Keratinocyte (primary cell): ENCODE measurements around the gene CMSS1. TPM values are rescaled to one million over a fixed set of nuclear protein-coding genes. Genes with fewer than 3 reads are reported as not detected.

ENCODE experiments used
- DNase-seq: peaks from one replicate; pipeline ENCODE4 v3.0.0-alpha.2; 2011; ENCODE audit warnings: low read depth, missing footprints, low spot score
- FAIRE-seq: peaks from 2 replicates; lab custom pipeline; 2011; peaks lifted over from hg19 to GRCh38; lab: Jason Lieb, UNC
- H2AFZ ChIP-seq: 2 replicates; pipeline ENCODE4 v1.6.0; 2012; ENCODE audit warnings: low read length, control low read depth, inconsistent platforms; ENCODE audit not compliant: control insufficient read depth
- H3K27ac ChIP-seq: 2 replicates; pipeline ENCODE4 v1.5.1; 2011; ENCODE audit warnings: low read length; ENCODE audit not compliant: control insufficient read depth, insufficient read depth
- H3K27me3 ChIP-seq: 3 replicates; pipeline ENCODE4 v1.6.0; 2011; ENCODE audit warnings: low read length; ENCODE audit not compliant: control insufficient read depth, insufficient read depth; ENCODE audit errors: extremely low read depth
- H3K36me3 ChIP-seq, 2 experiments: 2 replicates in 1 of 2; 3 replicates in 1 of 2; pipeline ENCODE4 v1.5.1; 2011; ENCODE audit warnings: low read length in 2 of 2, mild to moderate bottlenecking in 1 of 2; ENCODE audit not compliant: control insufficient read depth in 2 of 2, insufficient read depth in 2 of 2; ENCODE audit errors: extremely low read depth in 1 of 2
- H3K4me1 ChIP-seq: 3 replicates; pipeline ENCODE4 v1.5.1; 2011; ENCODE audit warnings: low read length; ENCODE audit not compliant: control insufficient read depth, insufficient read depth; ENCODE audit errors: extremely low read depth
- H3K4me2 ChIP-seq: 3 replicates; pipeline ENCODE4 v1.6.0; 2011; ENCODE audit warnings: low read depth, low read length; ENCODE audit not compliant: control insufficient read depth, insufficient read depth; ENCODE audit errors: extremely low read depth
- H3K4me3 ChIP-seq, 3 experiments: fragments of 200-600 bp in 1 of 3; sonication (generic) in 1 of 3; 2 replicates in 2 of 3; 3 replicates in 1 of 3; pipeline ENCODE4 v1.5.1; 2011 to 2016; ENCODE audit warnings: low read length in 3 of 3, mild to moderate bottlenecking in 3 of 3, control low read depth in 2 of 3, inconsistent platforms in 1 of 3, low read depth in 1 of 3, mixed read lengths in 1 of 3, mixed run types in 1 of 3, moderate library complexity in 1 of 3; ENCODE audit not compliant: control insufficient read depth in 2 of 3, insufficient read depth in 2 of 3; ENCODE audit errors: extremely low read depth in 1 of 3
- H3K79me2 ChIP-seq: 2 replicates; pipeline ENCODE4 v1.6.0; 2012; ENCODE audit warnings: low read length; ENCODE audit not compliant: control insufficient read depth, insufficient read depth
- H3K9ac ChIP-seq: 3 replicates; pipeline ENCODE4 v1.6.0; 2011; ENCODE audit warnings: low read length; ENCODE audit not compliant: control insufficient read depth, insufficient read depth; ENCODE audit errors: extremely low read depth
- H3K9me1 ChIP-seq: 3 replicates; pipeline ENCODE4 v1.6.0; 2011; ENCODE audit warnings: low read length; ENCODE audit not compliant: control insufficient read depth, insufficient read depth; ENCODE audit errors: extremely low read depth
- H3K9me3 ChIP-seq: 2 replicates; pipeline ENCODE4 v1.5.1; 2012; ENCODE audit warnings: low read depth, low read length; ENCODE audit not compliant: control insufficient read depth
- H4K20me1 ChIP-seq: 3 replicates; pipeline ENCODE4 v1.6.0; 2011; ENCODE audit warnings: low read length; ENCODE audit not compliant: control insufficient read depth, insufficient read depth; ENCODE audit errors: extremely low read depth
- EZH2 ChIP-seq: IDR thresholded peaks from one replicate; pipeline ENCODE4 v1.6.1; 2012; ENCODE audit warnings: inconsistent platforms, mild to moderate bottlenecking, low read length, moderate library complexity
- dilution Hi-C: fragments of 300-500 bp; cut with MboI; formaldehyde crosslinking; loops from one replicate; pipeline ENCODE4 v1.7.0; 2020; ENCODE audit warnings: low sequenced_read_pairs; ENCODE audit not compliant: extremely low pct_ligation_motif_present
- polyA plus RNA-seq, 5 experiments: library from polyadenylated mRNA; depleted of rRNA in 3 of 5; stranded (reverse) in 3 of 5; stranded (forward) in 1 of 5; unstranded in 1 of 5; fragments of >200 nt; gene quantifications; 1 replicate in 1 of 5; 2 replicates in 3 of 5; 3 replicates in 1 of 5; pipeline versions ENCODE4 v1.2.1 to v1.2.3, GENCODE V29; 2011 to 2012; ENCODE audit warnings: missing spikeins in 2 of 5, low read depth in 1 of 5, low replicate concordance in 1 of 5
- TF ChIP-seq, protein P1 (sequence below), 3 experiments: IDR thresholded peaks in 1 of 3; conservative IDR thresholded peaks in 1 of 3; optimal IDR thresholded peaks in 1 of 3; 2 replicates in 2 of 3; 3 replicates in 1 of 3; pipeline versions ENCODE3 to v1.5.1; 2011; ENCODE audit warnings: low read length in 3 of 3, mild to moderate bottlenecking in 3 of 3, moderate library complexity in 2 of 3, control low read depth in 1 of 3, inconsistent platforms in 1 of 3; ENCODE audit not compliant: insufficient read depth in 2 of 3; ENCODE audit errors: extremely low read depth in 1 of 3

The CMSS1 gene
- polyA plus RNA-seq, 1 donor (not counting 4 experiments of a cell fraction or from before 2014, with no cell fraction given): 37.2 TPM

DNA sequence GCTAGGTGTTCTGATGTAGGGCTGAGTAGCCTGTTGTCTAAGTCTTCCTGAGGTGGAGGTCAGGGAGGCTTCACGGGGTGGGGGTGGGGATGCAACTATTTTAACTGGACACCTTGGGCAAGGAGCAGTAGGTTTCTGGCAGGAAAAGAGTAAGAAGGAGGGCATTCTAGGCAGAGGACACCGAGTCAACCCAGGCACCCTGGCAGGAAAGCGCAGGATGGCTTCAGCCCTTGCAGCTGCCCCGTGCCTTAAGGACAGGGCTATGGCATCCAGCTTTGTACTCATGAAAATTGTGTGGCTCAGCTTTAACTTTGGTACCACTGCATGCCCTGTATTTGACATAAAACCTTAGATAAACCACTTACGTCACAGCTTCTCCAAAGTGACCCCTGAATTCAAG is 303.0 kb downstream of the CMSS1 start:
- Histone ChIP-seq H3K27me3 (no peaks in the 10 kb centered on the region), H2AFZ (no peak overlapping the region), H3K27ac (no peak overlapping the region), H3K4me3 (no peak overlapping the region), H3K79me2 (no peaks in the 10 kb centered on the region), H3K4me2 (no peak overlapping the region), H3K36me3 (no peaks in the 10 kb centered on the region), H4K20me1 (no peaks in the 10 kb centered on the region), H3K9me1 (no peaks in the 10 kb centered on the region), H3K9me3 (no peaks in the 10 kb centered on the region), H3K4me1 (no peaks in the 10 kb centered on the region), H3K9ac (no peak overlapping the region)
- DNase-seq: no peak
- dilution Hi-C loops: no loop called here
- no peak for FAIRE-seq
- TF ChIP-seq, protein P1, sequence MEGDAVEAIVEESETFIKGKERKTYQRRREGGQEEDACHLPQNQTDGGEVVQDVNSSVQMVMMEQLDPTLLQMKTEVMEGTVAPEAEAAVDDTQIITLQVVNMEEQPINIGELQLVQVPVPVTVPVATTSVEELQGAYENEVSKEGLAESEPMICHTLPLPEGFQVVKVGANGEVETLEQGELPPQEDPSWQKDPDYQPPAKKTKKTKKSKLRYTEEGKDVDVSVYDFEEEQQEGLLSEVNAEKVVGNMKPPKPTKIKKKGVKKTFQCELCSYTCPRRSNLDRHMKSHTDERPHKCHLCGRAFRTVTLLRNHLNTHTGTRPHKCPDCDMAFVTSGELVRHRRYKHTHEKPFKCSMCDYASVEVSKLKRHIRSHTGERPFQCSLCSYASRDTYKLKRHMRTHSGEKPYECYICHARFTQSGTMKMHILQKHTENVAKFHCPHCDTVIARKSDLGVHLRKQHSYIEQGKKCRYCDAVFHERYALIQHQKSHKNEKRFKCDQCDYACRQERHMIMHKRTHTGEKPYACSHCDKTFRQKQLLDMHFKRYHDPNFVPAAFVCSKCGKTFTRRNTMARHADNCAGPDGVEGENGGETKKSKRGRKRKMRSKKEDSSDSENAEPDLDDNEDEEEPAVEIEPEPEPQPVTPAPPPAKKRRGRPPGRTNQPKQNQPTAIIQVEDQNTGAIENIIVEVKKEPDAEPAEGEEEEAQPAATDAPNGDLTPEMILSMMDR (optimal IDR thresholded peaks at IDR 0.05 in 1 of 3, IDR thresholded peaks at IDR 0.05 in 1 of 3, conservative IDR thresholded peaks at IDR 0.05 in 1 of 3; ENCODE audit: extremely low read depth in 1 of 3, insufficient read depth in 2 of 3, low read length in 3 of 3): no peak
- no peak for TF ChIP-seq EZH2

DNA sequence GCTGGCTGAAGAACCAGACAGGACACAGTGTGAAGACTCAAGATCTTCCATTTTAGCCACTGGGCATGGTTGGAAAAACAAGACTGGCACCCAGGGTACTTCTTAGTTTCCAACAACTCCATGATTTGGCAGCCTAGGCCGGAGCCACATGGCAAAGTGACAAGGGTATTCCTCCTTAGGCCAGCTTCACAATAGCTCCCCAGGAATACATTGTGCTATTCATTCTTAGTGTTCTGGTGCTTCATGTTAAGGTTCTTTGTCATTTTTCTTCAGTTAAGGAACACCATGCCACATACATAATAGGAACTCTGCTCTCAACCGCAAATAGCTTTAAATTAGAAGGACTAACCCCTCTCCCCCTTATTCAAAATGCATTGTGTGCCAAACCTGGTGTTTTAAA is 304.7 kb downstream of the CMSS1 start:
- no peaks in the 10 kb centered on the region for H3K36me3 ChIP-seq
- no peak for DNase-seq
- H3K9ac ChIP-seq: no peak overlapping the region
- dilution Hi-C loops: no loop called here
- no peak overlapping the region for H3K4me2 ChIP-seq
- H3K9me3 ChIP-seq: no peaks in the 10 kb centered on the region
- no peak for FAIRE-seq
- no peaks in the 10 kb centered on the region for H3K4me1 ChIP-seq
- H3K4me3 ChIP-seq: no peak overlapping the region
- H3K27ac ChIP-seq: no peak overlapping the region
- H4K20me1 ChIP-seq: no peaks in the 10 kb centered on the region
- H3K79me2 ChIP-seq: no peaks in the 10 kb centered on the region
- H3K27me3 ChIP-seq: no peaks in the 10 kb centered on the region
- H2AFZ ChIP-seq: no peak overlapping the region
- no peak for TF ChIP-seq EZH2
- TF ChIP-seq, protein P1 (optimal IDR thresholded peaks at IDR 0.05 in 1 of 3, IDR thresholded peaks at IDR 0.05 in 1 of 3, conservative IDR thresholded peaks at IDR 0.05 in 1 of 3; ENCODE audit: extremely low read depth in 1 of 3, insufficient read depth in 2 of 3, low read length in 3 of 3): no peak
- no peaks in the 10 kb centered on the region for H3K9me1 ChIP-seq
